Kidney glomerular epithelial cell (primary cell): ENCODE measurements around the gene PTH1R.

Source experiments
- DNase-seq: peaks from one replicate; lab custom pipeline; 2025; lab: John Stamatoyannopoulos, UW

The PTH1R gene

GRCh38 chr3:46849686-46850467, 27.6 kb upstream of the PTH1R start:
- no peak for DNase-seq

GRCh38 chr3:46850468-46850779, 27.1 kb upstream of the PTH1R start:
- no peak for DNase-seq

GRCh38 chr3:46851364-46852333, 25.9 kb upstream of the PTH1R start:
- no peak for DNase-seq

- DNase-seq, result no peak
These were observed 25.2 kb upstream of the PTH1R start for GRCh38 chr3:46852334-46852720.

- no peak for DNase-seq
These were observed 24.6 kb upstream of the PTH1R start for GRCh38 chr3:46852839-46853355.

DNA sequence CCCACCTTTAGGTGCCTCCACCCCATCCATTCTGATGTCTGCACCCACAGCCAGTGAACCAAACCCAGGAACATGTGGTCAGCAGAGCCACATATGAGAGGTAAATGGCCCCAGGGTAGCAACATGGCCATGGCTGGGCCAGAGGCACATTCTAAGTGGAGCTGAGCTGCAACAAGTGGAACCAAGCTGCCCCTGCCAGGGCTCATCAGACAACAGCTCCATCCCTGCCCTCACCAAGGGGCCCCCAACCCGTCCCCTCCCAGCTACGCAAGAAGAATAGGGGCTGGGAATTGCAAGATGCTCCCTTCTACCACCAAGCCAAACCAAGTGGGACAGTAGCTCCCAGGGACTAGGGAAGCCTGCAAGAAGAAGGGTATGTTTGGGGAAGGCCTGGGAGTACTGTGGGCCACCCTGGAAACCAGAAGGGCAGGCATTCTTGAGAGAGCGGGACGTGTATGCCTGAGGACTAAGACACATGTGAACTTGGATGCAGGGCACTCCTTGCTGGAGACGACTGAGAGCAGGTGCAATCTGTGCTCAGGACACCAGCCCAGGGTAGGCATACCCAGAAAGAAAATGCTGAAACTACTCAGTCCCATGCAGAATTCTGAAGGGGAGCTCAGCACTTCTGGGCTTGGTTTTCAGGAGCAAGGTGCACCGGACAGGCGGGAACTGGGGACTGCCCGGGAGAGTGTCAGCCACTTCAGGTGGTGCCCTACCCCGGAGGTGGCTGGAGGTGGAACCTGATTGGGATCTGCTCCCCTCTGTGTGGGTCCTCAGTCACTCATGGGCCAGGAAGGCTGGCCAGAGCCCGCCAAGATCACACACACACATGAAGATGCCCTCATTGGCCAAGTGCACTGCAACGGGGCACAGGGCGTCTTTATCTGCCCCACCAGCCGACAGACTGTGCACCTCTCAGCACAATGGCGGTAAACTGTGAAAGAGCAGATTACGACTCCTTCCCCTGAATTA, 23.8 kb upstream of the PTH1R start:
- DNase-seq, result no peak

DNA sequence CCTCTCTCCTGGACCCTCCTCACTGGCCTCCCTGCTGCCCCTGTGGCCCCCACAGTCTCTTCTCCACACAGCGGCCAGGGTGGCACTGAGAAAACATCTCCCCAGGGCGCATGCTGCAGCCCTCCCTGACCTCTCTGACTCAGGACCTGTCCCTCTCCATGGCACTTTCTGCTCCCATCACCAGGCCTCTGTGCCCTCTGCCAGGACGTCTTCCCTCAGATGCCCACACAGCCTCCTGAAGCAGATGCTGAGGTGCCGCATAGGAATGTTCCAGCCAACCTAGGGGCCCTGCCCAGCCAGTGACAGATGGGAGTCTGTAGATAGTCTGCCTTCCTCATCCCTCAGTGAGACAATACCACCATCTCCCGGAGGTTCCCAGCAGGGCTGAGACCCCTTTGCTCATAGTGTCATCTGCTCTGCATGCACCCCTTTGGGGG, 22.9 kb upstream of the PTH1R start:
- DNase-seq, result no peak

DNA sequence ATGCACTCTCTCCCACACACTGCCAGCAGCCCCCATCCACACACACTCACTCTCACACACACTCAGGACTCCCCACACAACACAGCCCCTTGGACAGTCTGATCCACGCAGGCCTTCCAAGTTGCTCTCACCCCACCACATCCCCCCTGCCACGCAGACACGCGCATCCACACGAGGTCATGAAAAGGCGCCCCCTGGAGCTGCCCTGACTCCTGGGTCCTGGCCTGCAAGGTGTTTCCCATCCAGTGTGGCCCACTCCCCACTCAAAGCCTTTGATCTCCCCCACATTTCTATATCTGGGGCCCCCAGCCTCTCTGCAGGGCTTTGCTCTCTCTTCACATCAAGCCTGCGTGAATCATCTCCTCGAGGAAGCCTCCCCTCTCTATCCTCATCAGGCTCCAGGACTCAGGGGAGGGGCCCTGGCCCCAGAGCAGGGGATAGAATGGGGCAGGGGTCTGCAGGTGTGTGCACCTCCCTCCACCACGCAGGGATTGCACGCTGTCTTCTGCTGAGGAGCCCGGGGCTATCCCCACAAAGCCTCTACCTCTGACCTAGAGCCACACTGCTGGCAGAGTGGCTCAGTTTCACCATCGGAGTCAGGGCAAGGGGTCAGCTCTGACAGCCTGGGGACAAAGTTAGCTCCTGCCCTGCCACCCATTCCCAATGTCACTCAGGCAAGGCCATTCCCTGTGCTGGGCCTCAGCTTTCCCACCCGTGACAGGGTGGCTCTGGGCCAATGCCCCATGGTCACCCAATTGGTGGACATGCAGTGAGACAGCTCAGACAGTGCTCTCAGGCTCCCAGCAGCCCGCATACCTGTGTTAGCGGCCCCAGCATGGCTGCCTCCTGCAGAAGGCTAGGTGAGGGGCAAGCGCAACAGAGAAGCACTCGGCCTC, 20.7 kb upstream of the PTH1R start:
- DNase-seq, result no peak

DNA sequence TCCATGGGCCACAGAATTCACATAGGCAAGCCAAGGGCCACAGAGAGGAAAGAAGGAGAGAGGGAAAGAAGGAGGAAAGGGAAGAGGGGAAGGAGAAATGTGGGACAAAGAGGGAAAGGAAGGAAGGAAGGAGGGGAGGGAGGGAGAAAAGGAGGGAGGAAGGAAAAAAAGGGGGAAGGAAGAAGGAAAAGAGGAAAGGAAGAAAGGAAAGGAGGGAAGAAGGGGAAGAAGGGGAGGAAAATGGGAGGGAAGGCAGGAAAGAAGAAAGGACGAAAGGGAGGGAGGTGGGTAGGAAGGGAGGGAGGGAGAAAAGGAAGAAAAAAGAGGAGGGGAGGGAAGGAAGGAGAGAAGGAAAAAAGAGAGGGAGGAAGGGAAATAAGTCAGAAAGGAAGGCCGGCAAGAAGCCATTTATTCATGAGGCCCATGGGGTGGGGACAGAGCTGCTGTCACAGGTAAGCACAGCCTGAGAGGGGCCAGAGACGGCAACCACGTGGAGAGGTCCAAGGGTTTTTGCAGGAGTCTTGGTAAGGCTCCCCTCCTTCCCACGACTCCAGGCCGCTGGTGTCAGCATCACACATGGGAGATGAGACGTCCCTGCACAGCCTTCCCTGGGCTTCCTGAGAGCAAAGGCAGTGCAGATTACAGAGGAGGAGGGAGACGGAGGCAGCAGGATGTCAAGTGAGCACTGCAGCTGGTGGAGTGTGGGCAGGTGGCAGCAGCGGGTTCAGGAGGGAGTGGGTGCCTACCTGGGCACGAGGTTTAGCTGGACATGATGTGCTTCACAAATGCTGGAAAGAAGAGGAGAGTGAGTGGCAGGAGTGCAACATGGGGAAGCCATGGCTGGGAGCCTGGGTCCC, 19.8 kb upstream of the PTH1R start:
- no peak for DNase-seq

GRCh38 chr3:46858456-46858855, 19.1 kb upstream of the PTH1R start:
- DNase-seq, result no peak

GRCh38 chr3:46859001-46859710, 18.4 kb upstream of the PTH1R start:
- DNase-seq, result no peak

DNA sequence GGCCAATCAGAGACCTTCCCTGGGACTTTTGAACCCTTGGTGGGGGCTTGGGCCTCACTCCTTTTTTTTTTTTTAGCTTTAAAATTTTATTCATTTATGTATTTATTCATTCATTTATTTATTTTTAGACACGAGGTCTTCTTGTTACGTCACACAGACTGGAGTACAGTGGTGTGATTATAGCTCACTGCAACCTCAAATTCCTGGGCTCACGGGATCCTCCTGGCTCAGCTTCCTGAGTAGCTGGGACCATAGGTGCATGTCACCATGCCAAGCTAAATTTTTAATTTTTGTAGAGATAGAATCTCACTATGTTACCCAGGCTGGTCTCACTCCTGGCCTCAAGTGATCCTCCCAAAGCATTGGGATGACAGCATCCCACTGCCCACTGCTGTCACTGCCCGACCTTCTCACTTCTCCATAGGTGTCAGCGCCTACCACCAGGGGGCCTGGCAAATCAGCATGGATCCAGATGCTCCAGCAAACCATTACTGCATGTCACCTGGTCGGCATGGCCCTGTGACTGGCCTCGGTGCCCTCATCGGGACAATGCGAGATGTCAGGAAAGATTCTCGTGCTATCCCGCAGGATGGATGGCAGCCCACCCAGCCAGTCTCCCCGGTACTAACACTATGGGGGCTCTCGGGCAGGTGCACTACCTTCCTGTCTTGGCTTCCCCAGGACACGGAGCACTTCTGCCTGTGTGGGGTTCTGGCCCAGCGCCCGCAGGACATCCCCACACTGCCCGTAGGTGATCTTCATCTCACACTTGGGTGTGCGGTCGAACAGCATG, 17.3 kb upstream of the PTH1R start:
- DNase-seq, result no peak

- DNase-seq, result no peak
These were observed 16.5 kb upstream of the PTH1R start for GRCh38 chr3:46860810-46861604.

- no peak for DNase-seq
These were observed 15.7 kb upstream of the PTH1R start for GRCh38 chr3:46861605-46862368.

- no peak for DNase-seq
These were observed 15.0 kb upstream of the PTH1R start for GRCh38 chr3:46862369-46863025.

DNA sequence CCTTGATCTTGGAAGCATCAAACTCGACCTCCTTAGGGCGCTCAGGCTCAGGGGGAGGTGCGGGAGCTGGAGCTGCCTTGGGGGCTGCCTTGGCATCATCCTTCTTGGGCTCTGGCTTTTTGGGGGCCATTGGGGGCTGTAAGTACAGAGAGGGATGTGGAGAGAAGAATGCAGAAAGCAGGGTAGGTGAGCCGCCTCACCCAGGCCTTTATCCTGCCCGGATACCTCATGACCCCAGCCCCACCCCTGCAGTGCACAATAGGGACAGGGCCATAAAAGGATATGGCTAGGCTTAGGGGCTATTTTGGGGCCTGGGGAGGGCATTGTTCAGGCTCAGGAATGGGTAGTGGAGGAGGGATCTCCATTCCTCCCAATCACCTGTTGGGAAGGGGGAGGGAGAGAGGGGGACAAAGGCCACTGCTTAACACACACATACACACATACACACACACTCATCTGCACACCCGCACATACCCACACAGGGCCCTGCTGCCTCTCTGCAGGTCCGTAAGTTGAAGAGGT, 14.2 kb upstream of the PTH1R start, which contains the start of gene MYL3:
MYL3 (minus strand) TSS at position 184 of the 522 bp plus-strand sequence; CDS start at position 130, 54 bp downstream.
- no peak for DNase-seq
